Aorta (tissue), 5 donors: ENCODE data around the gene LTBP3. TPM values are rescaled to one million over a fixed set of nuclear protein-coding genes. Genes with fewer than 3 reads are reported as not detected.

Experiments
- ATAC-seq: fragments of 200-7000 bp; cut with Tn5 transposase; one replicate; pipeline ENCODE4 v1.9.1; 2022; ENCODE audit warnings: moderate library complexity; ENCODE audit not compliant: low FRiP score
- DNase-seq, 2 donors: peaks; one replicate each; pipeline ENCODE4 v3.0.0-alpha.2; 2020
- H3K27ac ChIP-seq, 2 donors: one replicate each; pipeline ENCODE4 v1.5.1; 2013; ENCODE audit warnings: low read length in 2 of 2, mild to moderate bottlenecking in 2 of 2, moderate library complexity in 2 of 2, control low read depth in 1 of 2, inconsistent platforms in 1 of 2, low read depth in 1 of 2
- H3K27me3 ChIP-seq, 2 donors: one replicate each; pipeline ENCODE4 v1.6.1; 2013; ENCODE audit warnings: control low read depth in 1 of 2, low read length in 1 of 2, mild to moderate bottlenecking in 1 of 2, moderate library complexity in 1 of 2; ENCODE audit not compliant: insufficient read depth in 2 of 2, control insufficient read depth in 1 of 2
- H3K36me3 ChIP-seq, 2 donors: one replicate each; pipeline ENCODE4 v1.6.1; 2013; ENCODE audit warnings: control low read depth in 1 of 2, low read length in 1 of 2, mild to moderate bottlenecking in 1 of 2; ENCODE audit not compliant: insufficient read depth in 2 of 2, control insufficient read depth in 1 of 2
- H3K4me1 ChIP-seq, 2 donors: one replicate each; pipeline ENCODE4 v1.6.1; 2013; ENCODE audit warnings: low read length in 2 of 2, control low read depth in 1 of 2, mild to moderate bottlenecking in 1 of 2, moderate library complexity in 1 of 2; ENCODE audit not compliant: insufficient read depth in 2 of 2, control insufficient read depth in 1 of 2
- H3K4me3 ChIP-seq, 2 donors: one replicate each; pipeline ENCODE4 v1.5.1; 2013; ENCODE audit warnings: low read length in 2 of 2, control low read depth in 1 of 2, mild to moderate bottlenecking in 1 of 2
- H3K9me3 ChIP-seq: one replicate; pipeline ENCODE4 v1.6.1; 2013; ENCODE audit warnings: mild to moderate bottlenecking, low read length; ENCODE audit not compliant: control insufficient read depth
- WGBS, 2 donors: extraction: QIAGEN DNeasy Blood & Tissue Kit; methylation state at CpG; one replicate each; pipeline ENCODE4 v1.1.7; 2013; 5-methylcytosine and 5-hydroxymethylcytosine counted together
- intact Hi-C, 2 donors: fragments of 100-400 bp; cut with DNase I; formaldehyde crosslinking; loops; one replicate each; pipeline versions ENCODE4 v1.14.2 to v1.15.0; 2022
- polyA plus RNA-seq, 2 donors: library from polyadenylated mRNA; stranded (reverse); fragments of 200-250 nt; gene quantifications; one replicate each; pipeline ENCODE4 v1.2.3, GENCODE V29; 2013
- total RNA-seq, 2 donors: library from RNA; stranded (reverse); fragmentation: NEBNext Ultra II Directional; extraction: Animal tissue kit (Norgen Biotek cat#: 25700); gene quantifications; one replicate each; pipeline ENCODE4 v1.2.1, GENCODE V29; 2021
- donor health status: healthy with polysubstance abuse.
- donor health status: Bipolar disorder and iron deficiency.
- donor health status: DM: no; HTN: no; CAD: no.
- donor health status: DM: no; HTN: no; CAD: no.
- donor health status: DM: yes; HTN: yes; CAD: no.

Gene LTBP3
- total and polyA plus RNA-seq, 4 donors: 40.1 to 473 (median 373) TPM

GRCh38 chr11:65493367-65494176, 64.6 kb downstream of the LTBP3 start:
- H3K27me3 ChIP-seq: no peaks in the 10 kb centered on the region
- H3K9me3 ChIP-seq: no peaks in the 10 kb centered on the region
- no peak overlapping the region for H3K4me3 ChIP-seq
- DNase-seq (peak; percentile 92), ATAC-seq (no peak)
- intact Hi-C loops: loop anchor here in 1 of 2 donors (1.0 kb wide), 1 partner anchor 21 kb away; no protein-coding TSS in a partner anchor
- H3K36me3 ChIP-seq: no peaks in the 10 kb centered on the region
- 19 to 23% methylated on average over 12 of the region's 12 CpGs for WGBS, 2 donors
- peaks cover 0 to 2% of the 10 kb centered on the region in 2 donors for H3K4me1 ChIP-seq
- H3K27ac ChIP-seq: peak overlapping the region; percentile 73 to 98

- 22 to 25% methylated on average over 6 of the region's 6 CpGs for WGBS, 2 donors
- peak overlapping the region; percentile 73 to 98 for H3K27ac ChIP-seq
- intact Hi-C loops: no loop called here
- ATAC-seq (peak; percentile 34), DNase-seq (peak; percentile 91 to 93)
- no peaks in the 10 kb centered on the region for H3K36me3 ChIP-seq
- no peak overlapping the region for H3K4me3 ChIP-seq
- H3K27me3 ChIP-seq: no peaks in the 10 kb centered on the region
- H3K9me3 ChIP-seq: no peaks in the 10 kb centered on the region
- peaks cover 2% of the 10 kb centered on the region in 2 donors for H3K4me1 ChIP-seq
Measured at GRCh38 chr11:65492637-65493366, 65.4 kb downstream of the LTBP3 start.

DNA sequence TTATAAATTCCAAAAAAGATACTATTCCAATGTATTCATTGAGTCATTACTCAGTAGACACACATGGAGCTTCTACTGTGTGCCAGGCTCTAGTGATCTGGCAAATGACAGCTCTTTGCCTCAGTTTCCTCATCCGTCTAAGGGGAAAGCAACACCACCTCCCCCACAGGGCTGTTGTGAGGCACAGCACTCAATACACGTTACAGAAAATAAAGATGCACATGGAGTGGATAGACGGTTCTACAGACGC, 65.8 kb downstream of the LTBP3 start:
- ATAC-seq (no peak), DNase-seq (no peak)
- Histone ChIP-seq H3K27ac (peak overlapping the region; percentile 73 to 98), H3K27me3 (no peaks in the 10 kb centered on the region), H3K4me3 (no peak overlapping the region), H3K4me1 (peaks cover 2% of the 10 kb centered on the region in 2 donors), H3K9me3 (no peaks in the 10 kb centered on the region), H3K36me3 (no peaks in the 10 kb centered on the region)
- 14 to 20% methylated on average over 4 of the region's 4 CpGs for WGBS, 2 donors
- intact Hi-C loops: no loop called here

DNA sequence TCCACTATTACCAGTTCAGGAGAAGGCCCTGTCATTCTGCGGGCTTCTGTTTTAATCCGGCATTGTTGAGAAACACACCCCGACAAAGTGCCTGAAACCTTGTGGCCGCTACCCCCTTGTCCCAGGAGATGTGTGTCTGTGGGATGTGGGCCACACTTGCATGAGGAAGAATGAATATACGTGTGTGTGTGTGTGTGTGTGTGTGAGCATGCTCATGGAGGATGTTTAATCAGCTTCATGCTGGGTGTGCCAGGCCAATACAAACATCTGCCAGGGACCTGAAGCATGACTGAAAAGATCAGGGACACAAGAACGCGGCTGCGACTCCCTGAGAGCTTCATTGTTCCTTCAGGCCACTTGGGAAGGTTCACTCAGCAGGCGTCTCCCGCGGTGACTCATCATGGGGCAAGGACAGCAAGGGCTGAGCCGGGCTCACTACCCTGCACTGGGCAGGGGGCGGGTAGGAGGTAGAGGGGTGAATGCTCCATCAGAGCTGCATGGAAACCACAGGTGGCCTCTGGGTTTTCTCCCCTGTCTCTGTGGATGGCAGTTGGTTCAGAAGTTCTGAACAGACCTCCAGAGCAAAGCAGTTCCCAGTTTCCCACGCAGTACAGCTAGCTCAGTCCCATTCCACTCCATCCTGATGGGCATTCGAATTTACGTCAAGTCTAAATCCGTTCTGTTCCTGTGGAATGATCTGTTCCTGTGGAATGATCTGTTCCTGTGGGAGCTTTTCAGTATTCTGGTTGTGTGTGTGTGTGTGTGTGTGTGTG, 66.4 kb downstream of the LTBP3 start:
- ATAC-seq: peak; percentile 53
- intact Hi-C loops: no loop called here

GRCh38 chr11:65491163-65491465, 67.0 kb downstream of the LTBP3 start:
- no peak for ATAC-seq
- no peaks in the 10 kb centered on the region for H3K36me3 ChIP-seq
- H3K9me3 ChIP-seq: no peaks in the 10 kb centered on the region
- peak in 1 of 2 donors; percentile 63 for DNase-seq
- 34 to 41% methylated on average over 3 of the region's 3 CpGs for WGBS, 2 donors
- H3K27ac ChIP-seq: peak overlapping the region; percentile 87 to 98
- H3K4me3 ChIP-seq: no peak overlapping the region
- intact Hi-C loops: no loop called here
- no peaks in the 10 kb centered on the region for H3K27me3 ChIP-seq
- peaks cover 2% of the 10 kb centered on the region in 2 donors for H3K4me1 ChIP-seq

More for the DNA sequence above, 66.4 kb downstream of the LTBP3 start:
- H3K27me3 ChIP-seq: no peaks in the 10 kb centered on the region
- no peaks in the 10 kb centered on the region for H3K9me3 ChIP-seq
- WGBS, 2 donors: 3 to 4% methylated on average over 17 of the region's 17 CpGs
- no peaks in the 10 kb centered on the region for H3K36me3 ChIP-seq
- peaks cover 2% of the 10 kb centered on the region in 2 donors for H3K4me1 ChIP-seq
- no peak overlapping the region for H3K4me3 ChIP-seq
- peak overlapping the region; percentile 87 to 98 for H3K27ac ChIP-seq
- DNase-seq: peak; percentile 90 to 94

- H3K9me3 ChIP-seq: no peaks in the 10 kb centered on the region
- no peaks in the 10 kb centered on the region for H3K27me3 ChIP-seq
- DNase-seq (peak; percentile 71 to 79), ATAC-seq (no peak)
- WGBS, 2 donors: 3 to 9% methylated on average over 8 of the region's 8 CpGs
- H3K27ac ChIP-seq: peak overlapping the region; percentile 87 to 100
- no peak overlapping the region for H3K4me3 ChIP-seq
- H3K36me3 ChIP-seq: no peaks in the 10 kb centered on the region
- H3K4me1 ChIP-seq: peaks cover 2% of the 10 kb centered on the region in 2 donors
- intact Hi-C loops: no loop called here
Measured at GRCh38 chr11:65489706-65490320, 68.3 kb downstream of the LTBP3 start.

DNA sequence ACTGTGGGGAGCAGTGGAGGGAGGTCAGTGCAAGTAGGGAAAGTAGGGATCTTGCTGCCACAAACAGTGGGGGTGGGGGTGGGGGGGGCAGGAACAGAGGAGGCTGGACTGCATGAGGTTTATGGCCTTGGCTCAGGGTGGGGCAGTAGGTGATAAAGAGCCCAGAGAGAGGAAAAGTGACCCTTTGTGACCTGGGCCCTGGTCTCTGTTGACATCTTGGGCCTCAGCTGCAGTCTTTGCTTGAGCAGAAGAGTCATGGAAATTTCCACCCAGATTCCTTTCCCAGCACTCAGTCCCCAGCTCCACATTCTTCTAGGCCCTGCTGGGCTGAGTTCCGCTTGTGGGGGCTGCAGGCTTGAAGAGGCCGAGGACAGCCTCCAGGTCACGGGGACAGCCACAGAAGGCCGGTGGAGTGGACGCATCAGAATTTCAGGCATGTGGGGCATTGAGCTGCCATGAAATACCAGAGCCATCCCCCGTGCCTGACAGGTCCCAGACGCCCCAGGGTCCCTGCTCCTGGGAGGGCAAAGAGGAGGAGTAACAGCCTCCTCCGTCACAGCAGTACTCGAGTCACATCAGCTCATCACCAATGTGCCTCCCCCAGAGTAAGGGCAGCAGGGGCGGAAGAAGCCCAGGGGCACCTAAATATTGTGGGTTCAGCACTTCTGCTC, 69.0 kb downstream of the LTBP3 start:
- no peaks in the 10 kb centered on the region for H3K27me3 ChIP-seq
- H3K27ac ChIP-seq: peak overlapping the region; percentile 87 to 100
- peaks cover 2% of the 10 kb centered on the region in 2 donors for H3K4me1 ChIP-seq
- peak; percentile 88 to 93 for DNase-seq
- H3K4me3 ChIP-seq: no peak overlapping the region
- WGBS, 2 donors: 8% methylated on average over 10 of the region's 10 CpGs
- no peak for ATAC-seq
- intact Hi-C loops: no loop called here
- no peaks in the 10 kb centered on the region for H3K9me3 ChIP-seq
- no peaks in the 10 kb centered on the region for H3K36me3 ChIP-seq
